Activated naive CD8-positive, alpha-beta T cell (primary cell): Measurements from ENCODE around the gene FGF3.
"Not testable (repeated sequence)": the region's sequence is repeated elsewhere in the genome, so short reads cannot be mapped to it uniquely, and the experiment has no call there.

ENCODE experiments used
- H3K27ac Mint-ChIP-seq: one replicate; pipeline ENCODE4 v1.8.0; 2021; ENCODE audit warnings: mixed read lengths
- H3K27me3 Mint-ChIP-seq: one replicate; pipeline ENCODE4 v1.8.0; 2021; ENCODE audit warnings: mixed read lengths
- H3K36me3 Mint-ChIP-seq: one replicate; pipeline ENCODE4 v1.8.0; 2021; ENCODE audit warnings: mixed read lengths
- H3K4me1 Mint-ChIP-seq: one replicate; pipeline ENCODE4 v1.8.0; 2021; ENCODE audit warnings: low read depth, mixed read lengths
- H3K4me3 Mint-ChIP-seq: one replicate; pipeline ENCODE4 v1.8.0; 2021; ENCODE audit warnings: mild to moderate bottlenecking, mixed read lengths
- H3K9me3 Mint-ChIP-seq: one replicate; pipeline ENCODE4 v1.8.0; 2021; ENCODE audit warnings: low read depth, mixed read lengths

Gene FGF3

GRCh38 chr11:69788956-69789355 is 30.3 kb downstream of the FGF3 start:
- Mint-ChIP-seq H3K27me3 (no peaks in the 10 kb centered on the region), H3K27ac (no peak overlapping the region), H3K9me3 (no peaks in the 10 kb centered on the region), H3K4me1 (no peaks in the 10 kb centered on the region), H3K36me3 (no peaks in the 10 kb centered on the region), H3K4me3 (no peak overlapping the region)

GRCh38 chr11:69787906-69788305 is 31.3 kb downstream of the FGF3 start:
- H3K9me3 Mint-ChIP-seq, result no peaks in the 10 kb centered on the region
- no peaks in the 10 kb centered on the region for H3K36me3 Mint-ChIP-seq
- H3K4me3 Mint-ChIP-seq, result no peak overlapping the region
- H3K27me3 Mint-ChIP-seq, result peaks cover under 1% of the 10 kb centered on the region
- no peaks in the 10 kb centered on the region for H3K4me1 Mint-ChIP-seq
- no peak overlapping the region for H3K27ac Mint-ChIP-seq

- no peaks in the 10 kb centered on the region for H3K4me1 Mint-ChIP-seq
- no peaks in the 10 kb centered on the region for H3K36me3 Mint-ChIP-seq
- no peak overlapping the region for H3K4me3 Mint-ChIP-seq
- H3K27ac Mint-ChIP-seq, result no peak overlapping the region
- H3K27me3 Mint-ChIP-seq, result peaks cover 2% of the 10 kb centered on the region
- no peaks in the 10 kb centered on the region for H3K9me3 Mint-ChIP-seq
Measured at GRCh38 chr11:69787457-69787856, 31.8 kb downstream of the FGF3 start.

- H3K4me3 Mint-ChIP-seq, result no peak overlapping the region
- no peaks in the 10 kb centered on the region for H3K36me3 Mint-ChIP-seq
Measured at GRCh38 chr11:69781241-69781640, 38.0 kb downstream of the FGF3 start.

GRCh38 chr11:69778373-69778772 is 40.8 kb downstream of the FGF3 start:
- no peaks in the 10 kb centered on the region for H3K4me1 Mint-ChIP-seq
- no peak overlapping the region for H3K27ac Mint-ChIP-seq
- H3K36me3 Mint-ChIP-seq, result no peaks in the 10 kb centered on the region
- peaks cover 7% of the 10 kb centered on the region for H3K27me3 Mint-ChIP-seq
- no peak overlapping the region for H3K4me3 Mint-ChIP-seq
- no peaks in the 10 kb centered on the region for H3K9me3 Mint-ChIP-seq

More at GRCh38 chr11:69781241-69781640, 38.0 kb downstream of the FGF3 start:
- H3K27ac Mint-ChIP-seq, result no peak overlapping the region
- peaks cover 7% of the 10 kb centered on the region for H3K27me3 Mint-ChIP-seq
- no peaks in the 10 kb centered on the region for H3K9me3 Mint-ChIP-seq
- no peaks in the 10 kb centered on the region for H3K4me1 Mint-ChIP-seq

- H3K36me3 Mint-ChIP-seq, result no peaks in the 10 kb centered on the region
- no peaks in the 10 kb centered on the region for H3K4me1 Mint-ChIP-seq
- no peak within 1 kb of the TSS for H3K27ac Mint-ChIP-seq
- no peak within 1 kb of the TSS for H3K4me3 Mint-ChIP-seq
- H3K27me3 Mint-ChIP-seq, result peaks cover 12% of the 10 kb centered on the region
- H3K9me3 Mint-ChIP-seq, result no peaks in the 10 kb centered on the region
Measured at GRCh38 chr11:69775163-69775755, 44.0 kb downstream of the FGF3 start, which contains the start of gene FGF4. Gene FGF4 (minus strand): TSS chr11:69775341. CDS start chr11:69775084, 257 bp downstream.

GRCh38 chr11:69774354-69775162 is 44.7 kb downstream of the FGF3 start:
- no peak overlapping the region for H3K27ac Mint-ChIP-seq
- no peak overlapping the region for H3K4me3 Mint-ChIP-seq
- no peaks in the 10 kb centered on the region for H3K36me3 Mint-ChIP-seq
- no peaks in the 10 kb centered on the region for H3K9me3 Mint-ChIP-seq
- H3K27me3 Mint-ChIP-seq, result peaks cover 12% of the 10 kb centered on the region
- H3K4me1 Mint-ChIP-seq, result no peaks in the 10 kb centered on the region

- no peak overlapping the region for H3K27ac Mint-ChIP-seq
- H3K27me3 Mint-ChIP-seq, result peaks cover 15% of the 10 kb centered on the region
- no peaks in the 10 kb centered on the region for H3K4me1 Mint-ChIP-seq
- H3K4me3 Mint-ChIP-seq, result no peak overlapping the region
- H3K9me3 Mint-ChIP-seq, result no peaks in the 10 kb centered on the region
- no peaks in the 10 kb centered on the region for H3K36me3 Mint-ChIP-seq
Measured at GRCh38 chr11:69773626-69774353, 45.4 kb downstream of the FGF3 start.

GRCh38 chr11:69771466-69771865 is 47.8 kb downstream of the FGF3 start:
- no peaks in the 10 kb centered on the region for H3K4me1 Mint-ChIP-seq
- H3K36me3 Mint-ChIP-seq, result no peaks in the 10 kb centered on the region
- H3K27me3 Mint-ChIP-seq, result peaks cover 10% of the 10 kb centered on the region
- no peaks in the 10 kb centered on the region for H3K9me3 Mint-ChIP-seq
- no peak overlapping the region for H3K4me3 Mint-ChIP-seq
- no peak overlapping the region for H3K27ac Mint-ChIP-seq

- Mint-ChIP-seq H3K4me1 (no peaks in the 10 kb centered on the region), H3K9me3 (no peaks in the 10 kb centered on the region), H3K4me3 (no peak overlapping the region), H3K36me3 (no peaks in the 10 kb centered on the region), H3K27me3 (peaks cover 10% of the 10 kb centered on the region), H3K27ac (no peak overlapping the region)
Measured at GRCh38 chr11:69770540-69770939, 48.7 kb downstream of the FGF3 start.

- H3K9me3 Mint-ChIP-seq, result no peaks in the 10 kb centered on the region
- H3K4me1 Mint-ChIP-seq, result no peaks in the 10 kb centered on the region
- H3K36me3 Mint-ChIP-seq, result no peaks in the 10 kb centered on the region
- peaks cover 6% of the 10 kb centered on the region for H3K27me3 Mint-ChIP-seq
- no peak overlapping the region for H3K4me3 Mint-ChIP-seq
- no peak overlapping the region for H3K27ac Mint-ChIP-seq
Measured at GRCh38 chr11:69765498-69765995, 53.7 kb downstream of the FGF3 start.

- not testable (repeated sequence) for H3K9me3 Mint-ChIP-seq, H3K27ac Mint-ChIP-seq, H3K4me3 Mint-ChIP-seq, H3K27me3 Mint-ChIP-seq, H3K4me1 Mint-ChIP-seq, H3K36me3 Mint-ChIP-seq
Measured at GRCh38 chr11:69764918-69765317, 54.3 kb downstream of the FGF3 start.

GRCh38 chr11:69760319-69760718 is 58.9 kb downstream of the FGF3 start:
- no peak overlapping the region for H3K27ac Mint-ChIP-seq
- H3K4me3 Mint-ChIP-seq, result no peak overlapping the region
- H3K27me3 Mint-ChIP-seq, result peaks cover 15% of the 10 kb centered on the region
- H3K9me3 Mint-ChIP-seq, result no peaks in the 10 kb centered on the region
- H3K36me3 Mint-ChIP-seq, result peaks cover 3% of the 10 kb centered on the region
- H3K4me1 Mint-ChIP-seq, result no peaks in the 10 kb centered on the region
